Activated naive CD8-positive, alpha-beta T cell treated with anti-CD3 and anti-CD28 coated beads, Interleukin-2, amount 10 ng/mL, durations not matched to agents 7 days and 5 days (primary cell): ENCODE measurements around the gene ARL1. TPM values are rescaled to one million over a fixed set of nuclear protein-coding genes. Genes with fewer than 3 reads are reported as not detected.

Experiments
- ATAC-seq: fragments of 150-1000 bp; cut with Tn5 transposase; one replicate; pipeline ENCODE4 v1.10.0; 2021; ENCODE audit warnings: low read depth, moderate library complexity
- POLR2A ChIA-PET: fragments of 350-600 bp; sonication (Branson Sonifier 250); formaldehyde crosslinking; loops from one replicate; lab custom pipeline; 2021; ENCODE audit warnings: antibody characterized with exemption; lab: Charles Lee
- DNase-seq: peaks from one replicate; pipeline ENCODE4 v3.0.0; 2021
- H3K27ac Mint-ChIP-seq: one replicate; pipeline ENCODE4 v1.8.0; 2022; ENCODE audit warnings: mild to moderate bottlenecking, mixed read lengths
- H3K27me3 Mint-ChIP-seq: one replicate; pipeline ENCODE4 v1.8.0; 2022; ENCODE audit warnings: mild to moderate bottlenecking, moderate library complexity, mixed read lengths
- H3K36me3 Mint-ChIP-seq: one replicate; pipeline ENCODE4 v1.8.0; 2021; ENCODE audit warnings: mild to moderate bottlenecking, mixed read lengths
- H3K4me1 Mint-ChIP-seq: one replicate; pipeline ENCODE4 v1.8.0; 2021; ENCODE audit warnings: mixed read lengths
- H3K4me3 Mint-ChIP-seq: one replicate; pipeline ENCODE4 v1.8.0; 2022; ENCODE audit warnings: mild to moderate bottlenecking, moderate library complexity, mixed read lengths
- H3K9me3 Mint-ChIP-seq: one replicate; pipeline ENCODE4 v1.8.0; 2021; ENCODE audit warnings: mixed read lengths
- total RNA-seq, 2 experiments: library from RNA; stranded (reverse); gene quantifications; one replicate each; pipeline ENCODE4 v1.2.3, GENCODE V29; 2021

The ARL1 gene
- total RNA-seq, 2 experiments from 2014 or later: 41.8 to 42.1 TPM

GRCh38 chr12:101379149-101379548 lies 28.4 kb downstream of the ARL1 start:
- Mint-ChIP-seq H3K27me3 (no peaks in the 10 kb centered on the region), H3K9me3 (no peaks in the 10 kb centered on the region), H3K4me1 (peaks cover 2% of the 10 kb centered on the region), H3K36me3 (peaks cover 34% of the 10 kb centered on the region), H3K4me3 (no peak overlapping the region), H3K27ac (no peak overlapping the region)
- ATAC-seq (no peak), DNase-seq (no peak)
- POLR2A ChIA-PET: no interaction called here

- DNase-seq (no peak), ATAC-seq (no peak)
- POLR2A ChIA-PET: no interaction called here
- Mint-ChIP-seq H3K4me1 (peaks cover 2% of the 10 kb centered on the region), H3K36me3 (peaks cover 30% of the 10 kb centered on the region), H3K4me3 (no peak overlapping the region), H3K9me3 (no peaks in the 10 kb centered on the region), H3K27ac (no peak overlapping the region), H3K27me3 (no peaks in the 10 kb centered on the region)
Observed at GRCh38 chr12:101375573-101375972, 32.0 kb downstream of the ARL1 start.

GRCh38 chr12:101372431-101372830 lies 35.1 kb downstream of the ARL1 start:
- ATAC-seq (no peak), DNase-seq (no peak)
- Mint-ChIP-seq H3K27me3 (no peaks in the 10 kb centered on the region), H3K4me3 (no peak overlapping the region), H3K36me3 (peaks cover 22% of the 10 kb centered on the region), H3K4me1 (peaks cover 2% of the 10 kb centered on the region), H3K9me3 (no peaks in the 10 kb centered on the region), H3K27ac (no peak overlapping the region)
- POLR2A ChIA-PET: no interaction called here

- no peak overlapping the region for H3K27ac Mint-ChIP-seq
- no peak for ATAC-seq
- peaks cover 18% of the 10 kb centered on the region for H3K36me3 Mint-ChIP-seq
- H3K4me1 Mint-ChIP-seq: peaks cover 3% of the 10 kb centered on the region
- no peaks in the 10 kb centered on the region for H3K9me3 Mint-ChIP-seq
- no peak for DNase-seq
- H3K4me3 Mint-ChIP-seq: no peak overlapping the region
- POLR2A ChIA-PET: no interaction called here
- H3K27me3 Mint-ChIP-seq: no peaks in the 10 kb centered on the region
Observed at GRCh38 chr12:101368016-101368415, 39.6 kb downstream of the ARL1 start.

- Mint-ChIP-seq H3K4me3 (no peak overlapping the region), H3K4me1 (peaks cover 2% of the 10 kb centered on the region), H3K36me3 (peaks cover 15% of the 10 kb centered on the region), H3K27ac (no peak overlapping the region), H3K9me3 (no peaks in the 10 kb centered on the region), H3K27me3 (no peaks in the 10 kb centered on the region)
- ATAC-seq: no peak
- no peak for DNase-seq
- POLR2A ChIA-PET: no interaction called here
Observed at GRCh38 chr12:101361455-101361854, 46.1 kb downstream of the ARL1 start.

- H3K9me3 Mint-ChIP-seq: no peaks in the 10 kb centered on the region
- H3K4me1 Mint-ChIP-seq: no peaks in the 10 kb centered on the region
- no peak overlapping the region for H3K27ac Mint-ChIP-seq
- no peaks in the 10 kb centered on the region for H3K27me3 Mint-ChIP-seq
- ATAC-seq (no peak), DNase-seq (no peak)
- peaks cover 12% of the 10 kb centered on the region for H3K36me3 Mint-ChIP-seq
- POLR2A ChIA-PET: no interaction called here
- H3K4me3 Mint-ChIP-seq: no peak overlapping the region
Observed at GRCh38 chr12:101356794-101357193, 50.8 kb downstream of the ARL1 start.

GRCh38 chr12:101351682-101352081 lies 55.9 kb downstream of the ARL1 start:
- DNase-seq: no peak
- Mint-ChIP-seq H3K4me1 (no peaks in the 10 kb centered on the region), H3K9me3 (no peaks in the 10 kb centered on the region), H3K36me3 (peaks cover 33% of the 10 kb centered on the region), H3K4me3 (no peak overlapping the region), H3K27me3 (no peaks in the 10 kb centered on the region), H3K27ac (no peak overlapping the region)
- POLR2A ChIA-PET: no interaction called here
- no peak for ATAC-seq

- H3K36me3 Mint-ChIP-seq: peaks cover 32% of the 10 kb centered on the region
- ATAC-seq (no peak), DNase-seq (no peak)
- POLR2A ChIA-PET: no interaction called here
- H3K27me3 Mint-ChIP-seq: no peaks in the 10 kb centered on the region
- H3K27ac Mint-ChIP-seq: no peak overlapping the region
- H3K4me3 Mint-ChIP-seq: no peak overlapping the region
- no peaks in the 10 kb centered on the region for H3K4me1 Mint-ChIP-seq
- H3K9me3 Mint-ChIP-seq: no peaks in the 10 kb centered on the region
Observed at GRCh38 chr12:101343893-101344292, 63.7 kb downstream of the ARL1 start.

Other genes with a start within 250 kb of the ARL1 start
- not detected for gene SLC5A8, start 197.5 kb downstream of the ARL1 start, total RNA-seq
- 10 to 100 TPM; 11.3 to 11.9 TPM for gene UTP20, start 127.7 kb downstream of the ARL1 start, total RNA-seq
- gene SPIC, start 67.6 kb upstream of the ARL1 start, total RNA-seq: not detected
- gene MYBPC1, start 187.2 kb upstream of the ARL1 start, total RNA-seq: not detected